Measurements from ENCODE around the gene IL17RA. TPM values are rescaled to one million over a fixed set of nuclear protein-coding genes. Genes with fewer than 3 reads are reported as not detected.

The IL17RA gene
- total RNA-seq, 1 donor from 2014 or later = 23.6 TPM

DNA sequence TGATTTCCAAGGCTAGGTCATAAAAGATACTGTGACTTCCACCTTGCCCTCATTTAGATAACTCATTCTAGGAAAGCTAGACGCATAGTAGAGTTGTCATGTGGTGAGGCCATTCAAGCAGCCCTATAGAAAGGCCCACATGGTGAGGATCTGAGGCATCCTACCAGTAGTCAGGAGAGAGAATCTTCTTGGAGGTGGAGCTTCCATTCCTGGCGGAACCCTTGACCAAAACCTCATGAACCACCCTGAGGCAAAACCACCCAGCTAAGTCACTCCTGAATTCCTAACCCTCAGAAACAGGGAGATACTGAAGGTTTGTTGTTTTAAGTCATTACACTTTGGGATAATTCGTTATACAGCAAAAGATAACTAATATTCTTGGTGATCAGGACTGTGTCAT, 77.2 kb downstream of the IL17RA start:
- H3K36me3 Mint-ChIP-seq (ENCODE audit: low read depth) = peaks cover 4% of the 10 kb centered on the region
- intact Hi-C loops (cut with micrococcal nuclease) = no loop called here
- peaks cover 16% of the 10 kb centered on the region for H3K4me1 Mint-ChIP-seq (ENCODE audit: low read depth)
- no peak overlapping the region for H3K4me3 Mint-ChIP-seq
- H3K27ac Mint-ChIP-seq = no peak overlapping the region
- peaks cover 4% of the 10 kb centered on the region for H3K27me3 Mint-ChIP-seq (ENCODE audit: insufficient read depth)
- no peak for DNase-seq (ENCODE audit: low spot score)
- H3K9me3 Mint-ChIP-seq = no peaks in the 10 kb centered on the region

GRCh38 chr22:17162731-17163130, 77.9 kb downstream of the IL17RA start:
- no peaks in the 10 kb centered on the region for H3K9me3 Mint-ChIP-seq
- no peak overlapping the region for H3K4me3 Mint-ChIP-seq
- H3K4me1 Mint-ChIP-seq (ENCODE audit: low read depth) = peaks cover 14% of the 10 kb centered on the region
- intact Hi-C loops (cut with micrococcal nuclease) = no loop called here
- no peak for DNase-seq (ENCODE audit: low spot score)
- peaks cover 8% of the 10 kb centered on the region for H3K27me3 Mint-ChIP-seq (ENCODE audit: insufficient read depth)
- H3K27ac Mint-ChIP-seq = no peak overlapping the region
- peaks cover 2% of the 10 kb centered on the region for H3K36me3 Mint-ChIP-seq (ENCODE audit: low read depth)

GRCh38 chr22:17164392-17165024, 79.7 kb downstream of the IL17RA start:
- intact Hi-C loops (cut with micrococcal nuclease) = no loop called here
- Mint-ChIP-seq H3K9me3 (no peaks in the 10 kb centered on the region), H3K27me3 (ENCODE audit: insufficient read depth) (peaks cover 11% of the 10 kb centered on the region), H3K4me1 (ENCODE audit: low read depth) (peaks cover 5% of the 10 kb centered on the region), H3K4me3 (no peak overlapping the region), H3K36me3 (ENCODE audit: low read depth) (no peaks in the 10 kb centered on the region), H3K27ac (no peak overlapping the region)
- DNase-seq (ENCODE audit: low spot score) = no peak

Other genes starting within 250 kb of the IL17RA start
- gene GAB4, start 76.8 kb upstream of the IL17RA start, total RNA-seq = not detected in 2 replicates
- 0.20 and 0.23 TPM in 2 replicates for gene TMEM121B, start 36.4 kb downstream of the IL17RA start, total RNA-seq
- gene HDHD5, start 74.3 kb downstream of the IL17RA start, total RNA-seq = 39.1 and 42.1 TPM in 2 replicates
- 3.4 and 3.7 TPM in 2 replicates for gene ADA2, start 134.4 kb downstream of the IL17RA start, total RNA-seq